ENCODE data around the gene NPAS3.
A peak's percentile ranks its signal among the peaks of the same experiment; 100 is the strongest.

NPAS3 gene

GRCh38 chr14:33206981-33207380 lies 268.3 kb downstream of the NPAS3 start:
- no peak overlapping the region for H3K4me3 ChIP-seq (ENCODE audit: low read length)
- DNase-seq (ENCODE audit: low read depth), result no peak
- no peak for TF ChIP-seq CTCF (IDR thresholded peaks at IDR 0.05; ENCODE audit: insufficient read depth, low read depth, low read length, missing control alignments)

GRCh38 chr14:33207467-33208017 lies 268.9 kb downstream of the NPAS3 start:
- no peak overlapping the region for H3K4me3 ChIP-seq (ENCODE audit: low read length)
- TF ChIP-seq CTCF (IDR thresholded peaks at IDR 0.05; ENCODE audit: insufficient read depth, low read depth, low read length, missing control alignments), result no peak
- DNase-seq (ENCODE audit: low read depth), result no peak

GRCh38 chr14:33210311-33210710 lies 271.6 kb downstream of the NPAS3 start:
- peak; percentile 52 for DNase-seq (ENCODE audit: low read depth)
- no peak overlapping the region for H3K4me3 ChIP-seq (ENCODE audit: low read length)
- TF ChIP-seq CTCF (IDR thresholded peaks at IDR 0.05; ENCODE audit: insufficient read depth, low read depth, low read length, missing control alignments), result no peak

- DNase-seq (ENCODE audit: low read depth), result no peak
- H3K4me3 ChIP-seq (ENCODE audit: low read length), result no peak overlapping the region
- no peak for TF ChIP-seq CTCF (IDR thresholded peaks at IDR 0.05; ENCODE audit: insufficient read depth, low read depth, low read length, missing control alignments)
These were observed 279.3 kb downstream of the NPAS3 start for GRCh38 chr14:33218026-33218425.

- no peak for TF ChIP-seq CTCF (IDR thresholded peaks at IDR 0.05; ENCODE audit: insufficient read depth, low read depth, low read length, missing control alignments)
- H3K4me3 ChIP-seq (ENCODE audit: low read length), result no peak overlapping the region
- DNase-seq (ENCODE audit: low read depth), result no peak
These were observed 281.3 kb downstream of the NPAS3 start for GRCh38 chr14:33219957-33220356.

GRCh38 chr14:33229269-33229929 lies 290.7 kb downstream of the NPAS3 start:
- H3K4me3 ChIP-seq (ENCODE audit: low read length), result no peak overlapping the region
- TF ChIP-seq CTCF (IDR thresholded peaks at IDR 0.05; ENCODE audit: insufficient read depth, low read depth, low read length, missing control alignments), result no peak
- DNase-seq (ENCODE audit: low read depth), result no peak

GRCh38 chr14:33230021-33230420 lies 291.3 kb downstream of the NPAS3 start:
- no peak overlapping the region for H3K4me3 ChIP-seq (ENCODE audit: low read length)
- no peak for TF ChIP-seq CTCF (IDR thresholded peaks at IDR 0.05; ENCODE audit: insufficient read depth, low read depth, low read length, missing control alignments)
- DNase-seq (ENCODE audit: low read depth), result no peak

Data from epithelial cell of esophagus (primary cell).